Thymus (tissue), 11 donors: Measurements from ENCODE around the gene PBX3. TPM values are rescaled to one million over a fixed set of nuclear protein-coding genes. Genes with fewer than 3 reads are reported as not detected.

Experiments
- DNase-seq, 9 donors: peaks; one replicate each; pipeline ENCODE4 v3.0.0-alpha.2; 2013; ENCODE audit warnings: low spot score in 9 of 9, low read depth in 6 of 9, missing footprints in 1 of 9
- H3K27ac ChIP-seq, 2 donors: one replicate each; pipeline ENCODE4 v1.5.1; 2013; ENCODE audit warnings: control low read depth in 1 of 2, low read depth in 1 of 2, low read length in 1 of 2, mild to moderate bottlenecking in 1 of 2, moderate library complexity in 1 of 2
- H3K27me3 ChIP-seq, 2 donors: one replicate each; pipeline ENCODE4 v1.5.1; 2013; ENCODE audit warnings: low read length in 1 of 2; ENCODE audit not compliant: control insufficient read depth in 2 of 2, insufficient read depth in 1 of 2
- H3K36me3 ChIP-seq, 2 donors: one replicate each; pipeline ENCODE4 v1.5.1; 2013; ENCODE audit warnings: low read length in 1 of 2, mild to moderate bottlenecking in 1 of 2, moderate library complexity in 1 of 2; ENCODE audit not compliant: control insufficient read depth in 2 of 2, insufficient read depth in 2 of 2
- H3K4me1 ChIP-seq, 2 donors: one replicate each; pipeline ENCODE4 v1.5.1; 2013; ENCODE audit warnings: low read length in 2 of 2; ENCODE audit not compliant: control insufficient read depth in 2 of 2, insufficient read depth in 2 of 2
- H3K4me3 ChIP-seq, 2 donors: one replicate each; pipeline ENCODE4 v1.5.1; 2013; ENCODE audit warnings: low read length in 2 of 2, control low read depth in 1 of 2, mild to moderate bottlenecking in 1 of 2
- H3K9me3 ChIP-seq, 2 donors: one replicate each; pipeline ENCODE4 v1.5.1; 2013; ENCODE audit warnings: low read length in 1 of 2, mild to moderate bottlenecking in 1 of 2; ENCODE audit not compliant: control insufficient read depth in 2 of 2, insufficient read depth in 1 of 2
- WGBS: extraction: QIAGEN DNeasy Blood & Tissue Kit; methylation state at CpG from one replicate; pipeline ENCODE4 v1.1.7; 2013; 5-methylcytosine and 5-hydroxymethylcytosine counted together
- polyA plus RNA-seq: library from polyadenylated mRNA; stranded (reverse); fragments of 200-250 nt; gene quantifications from one replicate; pipeline ENCODE4 v1.2.3, GENCODE V29; 2013
- total RNA-seq: library from RNA; stranded (reverse); fragments of 120-200 nt; gene quantifications from one replicate; pipeline ENCODE4 v1.2.4, GENCODE V29; 2013
- donor health status: healthy.

PBX3 gene
- total and polyA plus RNA-seq, 2 donors, result 16.2 to 21.4 TPM

- DNase-seq, result no peak
- Histone ChIP-seq H3K4me3 (no peak overlapping the region), H3K36me3 (peaks cover 0 to 6% of the 10 kb centered on the region in 2 donors), H3K27ac (no peak overlapping the region), H3K9me3 (no peaks in the 10 kb centered on the region), H3K4me1 (no peaks in the 10 kb centered on the region), H3K27me3 (no peaks in the 10 kb centered on the region)
- WGBS, result 96% methylated on average over 5 of the region's 5 CpGs
These were observed 185.7 kb downstream of the PBX3 start for GRCh38 chr9:125932746-125933455.

DNA sequence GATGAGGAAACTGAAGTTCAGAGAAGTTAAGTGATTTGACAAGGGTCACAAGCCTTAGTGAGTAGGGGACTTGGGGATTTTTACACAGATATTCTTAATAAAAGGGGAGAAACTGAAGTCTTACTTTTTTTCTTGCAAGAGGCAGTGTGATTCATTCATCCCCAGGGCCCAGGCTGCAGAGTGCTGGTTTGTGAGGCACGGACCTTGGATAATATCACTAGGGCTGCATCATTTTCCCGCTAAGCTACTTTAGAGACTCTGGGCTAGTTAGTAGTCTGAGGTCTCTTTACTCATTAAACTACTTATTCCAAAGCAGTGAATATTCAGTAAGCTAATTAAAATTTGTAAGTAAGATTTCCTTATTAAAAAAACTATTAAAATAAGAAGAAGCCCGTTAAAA is 195.0 kb downstream of the PBX3 start:
- no peak overlapping the region for H3K27ac ChIP-seq
- no peaks in the 10 kb centered on the region for H3K9me3 ChIP-seq
- H3K27me3 ChIP-seq, result no peaks in the 10 kb centered on the region
- H3K4me1 ChIP-seq, result no peaks in the 10 kb centered on the region
- H3K4me3 ChIP-seq, result no peak overlapping the region
- no peak for DNase-seq
- H3K36me3 ChIP-seq, result peaks cover 4% of the 10 kb centered on the region in 2 donors
- WGBS, result 98% methylated on average over 3 of the region's 3 CpGs

GRCh38 chr9:125943831-125944230 is 196.7 kb downstream of the PBX3 start:
- no peak overlapping the region for H3K4me3 ChIP-seq
- no peak for DNase-seq
- H3K27me3 ChIP-seq, result no peaks in the 10 kb centered on the region
- 98% methylated on average over 2 of the region's 2 CpGs for WGBS
- H3K36me3 ChIP-seq, result peaks cover 4% of the 10 kb centered on the region in 2 donors
- H3K27ac ChIP-seq, result no peak overlapping the region
- H3K9me3 ChIP-seq, result no peaks in the 10 kb centered on the region
- H3K4me1 ChIP-seq, result no peaks in the 10 kb centered on the region

DNA sequence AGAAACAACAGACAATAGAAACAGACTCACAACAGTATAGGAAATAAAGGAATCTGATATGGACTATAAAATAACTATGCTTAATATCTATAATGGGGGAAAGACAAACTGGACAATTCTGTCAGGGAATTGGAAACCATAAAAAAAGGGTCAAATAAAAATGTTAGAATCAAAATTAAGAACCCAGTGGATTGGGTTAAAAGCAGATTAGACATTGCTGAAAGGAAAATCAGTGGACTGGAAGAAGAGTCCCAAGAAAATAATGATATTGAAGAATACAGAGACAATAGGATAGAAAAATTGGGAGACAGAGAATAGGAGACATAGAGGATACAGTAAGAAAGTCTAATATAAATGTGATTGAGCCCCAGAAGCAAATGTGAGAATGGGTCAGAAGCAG is 199.2 kb downstream of the PBX3 start:
- H3K36me3 ChIP-seq, result peaks cover 4 to 7% of the 10 kb centered on the region in 2 donors
- no peaks in the 10 kb centered on the region for H3K27me3 ChIP-seq
- no peak overlapping the region for H3K27ac ChIP-seq
- no peaks in the 10 kb centered on the region for H3K9me3 ChIP-seq
- no peak for DNase-seq
- H3K4me1 ChIP-seq, result no peaks in the 10 kb centered on the region
- no peak overlapping the region for H3K4me3 ChIP-seq

DNA sequence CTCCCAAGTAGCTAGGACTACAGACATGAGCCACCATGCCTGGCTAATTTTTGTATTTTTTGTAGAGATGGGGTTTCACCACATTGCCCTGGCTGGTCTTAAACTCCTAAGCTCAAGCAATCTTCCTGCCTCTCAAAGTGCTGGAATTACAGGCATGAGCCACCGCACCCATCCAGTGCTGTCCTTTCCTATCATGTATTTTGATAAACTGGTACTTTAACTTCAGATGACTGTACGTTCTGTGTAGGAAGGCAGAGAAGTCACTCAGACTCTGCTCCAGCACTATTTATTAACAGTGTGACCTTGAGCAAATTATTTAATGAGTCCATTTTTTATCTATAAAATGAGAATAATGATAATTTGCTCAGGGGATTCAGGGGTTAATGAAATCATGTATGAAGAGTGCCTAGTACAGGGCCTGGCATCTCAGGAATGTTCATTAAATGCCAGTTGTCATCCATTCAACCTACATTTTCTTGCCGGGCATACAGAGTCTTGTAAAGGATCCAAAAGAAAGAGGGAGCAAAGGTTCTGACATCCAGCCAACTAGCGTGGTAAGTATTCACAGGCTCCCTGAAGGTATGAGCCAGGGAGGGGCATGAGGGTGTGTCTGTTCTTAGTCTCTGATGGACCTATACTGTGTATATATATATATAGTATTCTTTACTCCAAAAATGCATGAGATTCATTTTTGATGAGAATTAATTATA is 201.9 kb downstream of the PBX3 start:
- no peak for DNase-seq
- H3K36me3 ChIP-seq, result peaks cover 4 to 7% of the 10 kb centered on the region in 2 donors
- H3K9me3 ChIP-seq, result no peaks in the 10 kb centered on the region
- no peak overlapping the region for H3K4me3 ChIP-seq
- H3K27me3 ChIP-seq, result no peaks in the 10 kb centered on the region
- H3K27ac ChIP-seq, result no peak overlapping the region
- no peaks in the 10 kb centered on the region for H3K4me1 ChIP-seq
- WGBS, result 97% methylated on average over 4 of the region's 4 CpGs

DNA sequence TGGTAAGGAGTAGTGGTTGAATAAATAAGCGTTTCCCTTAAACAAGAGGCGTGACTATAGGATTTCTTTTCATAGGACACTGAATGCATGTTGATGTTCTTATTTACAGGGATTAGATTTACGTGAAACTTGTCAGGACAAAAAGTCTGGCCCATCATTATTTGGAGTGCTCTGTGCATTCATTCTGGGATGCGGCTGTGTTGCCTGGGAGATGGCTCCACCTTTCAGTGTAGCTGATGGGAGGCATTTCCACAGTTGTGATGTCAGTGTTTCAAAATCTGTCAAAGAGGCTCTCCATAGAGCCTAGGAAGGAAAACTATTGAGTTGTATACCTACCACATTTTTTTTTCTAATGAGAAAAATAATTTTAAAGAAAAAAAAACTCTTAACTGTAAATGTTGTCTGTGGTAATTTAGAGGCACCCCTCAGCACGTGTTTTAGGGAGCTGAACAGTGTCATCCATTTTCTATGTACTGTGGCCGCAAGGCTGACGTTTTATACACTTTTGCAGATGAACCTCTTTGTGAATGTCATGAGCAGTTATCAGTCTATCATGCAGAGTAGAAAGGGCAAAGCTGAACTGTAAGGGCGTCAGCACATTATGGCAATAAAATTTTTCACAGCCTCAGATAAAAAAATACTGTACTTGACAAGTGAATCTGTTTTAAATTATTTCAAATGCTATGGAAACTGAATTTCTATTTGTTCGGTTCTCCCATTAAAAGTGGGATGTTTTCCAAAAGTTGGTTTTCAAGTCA is 202.7 kb downstream of the PBX3 start:
- H3K36me3 ChIP-seq, result peaks cover 4 to 7% of the 10 kb centered on the region in 2 donors
- H3K4me3 ChIP-seq, result no peak overlapping the region
- H3K9me3 ChIP-seq, result no peaks in the 10 kb centered on the region
- WGBS, result 98% methylated on average over 9 of the region's 9 CpGs
- no peaks in the 10 kb centered on the region for H3K4me1 ChIP-seq
- no peak for DNase-seq
- no peaks in the 10 kb centered on the region for H3K27me3 ChIP-seq
- no peak overlapping the region for H3K27ac ChIP-seq

- no peak for DNase-seq
These were observed 203.8 kb downstream of the PBX3 start for GRCh38 chr9:125950880-125951471.

GRCh38 chr9:125953314-125954019 is 206.3 kb downstream of the PBX3 start:
- H3K9me3 ChIP-seq, result no peaks in the 10 kb centered on the region
- no peak for DNase-seq
- H3K27ac ChIP-seq, result no peak overlapping the region
- no peaks in the 10 kb centered on the region for H3K4me1 ChIP-seq
- H3K36me3 ChIP-seq, result peaks cover 0 to 3% of the 10 kb centered on the region in 2 donors
- no peaks in the 10 kb centered on the region for H3K27me3 ChIP-seq
- whole genome bisulfite sequencing, result 98% methylated on average over 12 of the region's 12 CpGs
- no peak overlapping the region for H3K4me3 ChIP-seq

More at GRCh38 chr9:125950880-125951471, 203.8 kb downstream of the PBX3 start:
- Histone ChIP-seq H3K9me3 (no peaks in the 10 kb centered on the region), H3K27me3 (no peaks in the 10 kb centered on the region), H3K4me3 (no peak overlapping the region), H3K27ac (no peak overlapping the region), H3K4me1 (no peaks in the 10 kb centered on the region), H3K36me3 (peaks cover 0 to 4% of the 10 kb centered on the region in 2 donors)
- 98% methylated on average over 4 of the region's 4 CpGs for WGBS
